Thoracic aorta (tissue), 2 donors: ENCODE measurements around the gene TUBA1C. TPM values are rescaled to one million over a fixed set of nuclear protein-coding genes. Genes with fewer than 3 reads are reported as not detected.

Experiments used
- ATAC-seq: fragments of 150-250 bp; one replicate; pipeline ENCODE4 v1.8.0; 2017; ENCODE audit warnings: low read depth; ENCODE audit not compliant: insufficient number of reproducible peaks, low FRiP score
- DNase-seq: peaks from one replicate; pipeline ENCODE4 v3.0.0-alpha.2; 2020; ENCODE audit warnings: low spot score
- H3K27ac ChIP-seq, 2 donors: fragments of 200-600 bp; sonication (generic); 1 replicate in 1 of 2; 2 replicates in 1 of 2; pipeline ENCODE4 v1.5.1; 2016; ENCODE audit warnings: mild to moderate bottlenecking in 2 of 2, moderate library complexity in 2 of 2
- H3K27me3 ChIP-seq: fragments of 200-600 bp; sonication (generic); replicated peaks from 2 replicates; pipeline ENCODE4 v1.6.0; 2016; ENCODE audit warnings: mild to moderate bottlenecking; ENCODE audit not compliant: insufficient read depth
- H3K36me3 ChIP-seq: fragments of 200-600 bp; sonication (generic); one replicate; pipeline ENCODE4 v1.5.1; 2016
- H3K4me1 ChIP-seq, 2 donors: fragments of 200-600 bp; sonication (generic); 1 replicate in 1 of 2; 2 replicates in 1 of 2; pipeline versions ENCODE4 v1.5.1 to v1.6.0; 2016; ENCODE audit warnings: low read depth in 2 of 2, mild to moderate bottlenecking in 1 of 2; ENCODE audit not compliant: control insufficient read depth in 1 of 2
- H3K4me3 ChIP-seq: fragments of 200-600 bp; sonication (generic); 2 replicates; pipeline ENCODE4 v1.5.1; 2016; ENCODE audit warnings: mild to moderate bottlenecking
- H3K9me3 ChIP-seq: fragments of 200-600 bp; sonication (generic); 2 replicates; pipeline ENCODE4 v1.5.1; 2016
- CTCF ChIP-seq: fragments of 200-600 bp; sonication (generic); IDR thresholded peaks from one replicate; pipeline ENCODE4 v1.5.1; 2019; ENCODE audit warnings: antibody characterized with exemption
- total RNA-seq, 2 donors: library from RNA; depleted of rRNA; stranded (reverse); fragments of >200 nt; gene quantifications; one replicate each; pipeline versions ENCODE4 v1.1.0 to v1.2.3, GENCODE V29; 2016

TUBA1C gene
- total RNA-seq, 2 donors from 2014 or later, result 239 to 277 TPM

- no peak for DNase-seq
- H3K4me1 ChIP-seq, result peaks cover 17 to 42% of the 10 kb centered on the region in 2 donors
- no peak overlapping the region for H3K4me3 ChIP-seq
- TF ChIP-seq CTCF, result no peak
- ATAC-seq, result no peak
- H3K27me3 ChIP-seq, result peaks cover 12% of the 10 kb centered on the region
- H3K36me3 ChIP-seq, result no peaks in the 10 kb centered on the region
- H3K9me3 ChIP-seq, result no peaks in the 10 kb centered on the region
- no peak overlapping the region for H3K27ac ChIP-seq
These were observed 29.9 kb downstream of the TUBA1C start for GRCh38 chr12:49294804-49295081.

- peaks cover 12% of the 10 kb centered on the region for H3K27me3 ChIP-seq
- no peak for DNase-seq
These were observed 30.4 kb downstream of the TUBA1C start, which contains the start of gene PRPH for GRCh38 chr12:49295082-49295936. PRPH (plus strand) TSS chr12:49295147; CDS start chr12:49295201, 54 bp downstream.

GRCh38 chr12:49296034-49296835 lies 31.4 kb downstream of the TUBA1C start:
- H3K9me3 ChIP-seq, result no peaks in the 10 kb centered on the region
- peaks cover 17 to 42% of the 10 kb centered on the region in 2 donors for H3K4me1 ChIP-seq
- H3K27me3 ChIP-seq, result peaks cover 12% of the 10 kb centered on the region
- H3K27ac ChIP-seq, result peak overlapping the region in 1 of 2 donors; percentile 23
- H3K4me3 ChIP-seq, result peak overlapping the region; percentile 51
- peak; percentile 64 for TF ChIP-seq CTCF
- no peak for ATAC-seq
- H3K36me3 ChIP-seq, result no peaks in the 10 kb centered on the region
- DNase-seq, result no peak

More at GRCh38 chr12:49295082-49295936, 30.4 kb downstream of the TUBA1C start, which contains the start of gene PRPH:
- H3K36me3 ChIP-seq, result no peaks in the 10 kb centered on the region
- no peak for ATAC-seq
- H3K9me3 ChIP-seq, result no peaks in the 10 kb centered on the region
- H3K4me1 ChIP-seq, result peaks cover 17 to 42% of the 10 kb centered on the region in 2 donors
- TF ChIP-seq CTCF, result no peak
- no peak within 1 kb of the TSS for H3K27ac ChIP-seq
- H3K4me3 ChIP-seq, result peak within 1 kb of the TSS; percentile 15

GRCh38 chr12:49296836-49297694 lies 32.2 kb downstream of the TUBA1C start:
- H3K4me1 ChIP-seq, result peaks cover 17 to 40% of the 10 kb centered on the region in 2 donors
- DNase-seq, result no peak
- peak overlapping the region; percentile 51 for H3K4me3 ChIP-seq
- ATAC-seq, result no peak
- TF ChIP-seq CTCF, result no peak
- H3K27ac ChIP-seq, result no peak overlapping the region
- no peaks in the 10 kb centered on the region for H3K9me3 ChIP-seq
- no peaks in the 10 kb centered on the region for H3K36me3 ChIP-seq
- peaks cover 12% of the 10 kb centered on the region for H3K27me3 ChIP-seq
